Suprapubic skin (tissue), 4 donors: ENCODE measurements around the gene ANKFN1.

Experiments used
- CTCF ChIP-seq, 2 donors: fragments of 200-600 bp in 1 of 2; fragments of 450-650 bp in 1 of 2; sonication (generic) in 1 of 2; IDR thresholded peaks; one replicate each; pipeline ENCODE4 v1.5.1; 2016 to 2019; ENCODE audit warnings: antibody characterized with exemption in 2 of 2, mild to moderate bottlenecking in 1 of 2, moderate library complexity in 1 of 2
- EP300 ChIP-seq: sonication (generic); formaldehyde crosslinking; IDR thresholded peaks from one replicate; pipeline ENCODE4 v1.6.1; 2017; ENCODE audit warnings: antibody characterized with exemption
- POLR2AphosphoS5 ChIP-seq, 3 donors: sonication (generic); formaldehyde crosslinking; IDR thresholded peaks; one replicate each; pipeline ENCODE4 v1.6.1; 2017; ENCODE audit warnings: antibody characterized with exemption in 3 of 3

GRCh38 chr17:56426901-56427300, 273.6 kb downstream of the ANKFN1 start:
- TF ChIP-seq CTCF (IDR thresholded peaks at IDR 0.05) (no peak), EP300 (no peak), POLR2AphosphoS5 (IDR thresholded peaks at IDR 0.05) (no peak)
